Stromal cell of bone marrow (primary cell): ENCODE results near the gene RHBDL1.
"Not testable (repeated sequence)": the region's sequence is repeated elsewhere in the genome, so short reads cannot be mapped to it uniquely, and the experiment has no call there.

Experiments
- DNase-seq: peaks from one replicate; pipeline ENCODE4 v3.0.0-alpha.2; 2012; ENCODE audit warnings: low read depth

RHBDL1 gene

GRCh38 chr16:687499-687898, 12.0 kb downstream of the RHBDL1 start:
- DNase-seq, result no peak

- DNase-seq, result no peak
These were observed 13.9 kb downstream of the RHBDL1 start for GRCh38 chr16:689175-689897.

GRCh38 chr16:691242-691641, 15.8 kb downstream of the RHBDL1 start:
- DNase-seq, result not testable (repeated sequence)

GRCh38 chr16:692356-693108, 17.1 kb downstream of the RHBDL1 start:
- no peak for DNase-seq

- no peak for DNase-seq
These were observed 17.9 kb downstream of the RHBDL1 start for GRCh38 chr16:693364-693763.

GRCh38 chr16:693766-694165, 18.3 kb downstream of the RHBDL1 start:
- no peak for DNase-seq

- DNase-seq, result no peak
These were observed 18.9 kb downstream of the RHBDL1 start for GRCh38 chr16:694187-694862.

- DNase-seq, result no peak
These were observed 19.4 kb downstream of the RHBDL1 start for GRCh38 chr16:694863-695354.

- no peak for DNase-seq
These were observed 20.1 kb downstream of the RHBDL1 start for GRCh38 chr16:695355-696089.

- no peak for DNase-seq
These were observed 23.6 kb downstream of the RHBDL1 start for GRCh38 chr16:698911-699671.

- DNase-seq, result no peak
These were observed 25.5 kb downstream of the RHBDL1 start for GRCh38 chr16:700684-701584.

- no peak for DNase-seq
These were observed 26.9 kb downstream of the RHBDL1 start for GRCh38 chr16:702341-702740.

GRCh38 chr16:703406-703805, 27.9 kb downstream of the RHBDL1 start:
- DNase-seq, result no peak

GRCh38 chr16:704047-704446, 28.6 kb downstream of the RHBDL1 start:
- no peak for DNase-seq

GRCh38 chr16:704552-705380, 29.3 kb downstream of the RHBDL1 start:
- DNase-seq, result no peak

- DNase-seq, result no peak
These were observed 30.1 kb downstream of the RHBDL1 start, which contains the start of gene FBXL16 for GRCh38 chr16:705431-706188. Gene FBXL16, minus strand, starts transcription at chr16:705801. Its CDS starts 8,396 bp downstream, at chr16:697405.

GRCh38 chr16:706189-707061, 31.0 kb downstream of the RHBDL1 start:
- DNase-seq, result no peak
